HG03442 (cell line): Measurements from ENCODE around the gene NDUFAF3.
A peak's percentile ranks its signal among the peaks of the same experiment; 100 is the strongest.
"Not testable (repeated sequence)": the region's sequence is repeated elsewhere in the genome, so short reads cannot be mapped to it uniquely, and the experiment has no call there.

Source experiments
- ATAC-seq: cut with Tn5 transposase; IDR thresholded peaks from one replicate; pipeline ENCODE4 v1.9.1; 2021; ENCODE audit warnings: mild to moderate bottlenecking, moderate library complexity; ENCODE audit not compliant: unreplicated experiment

NDUFAF3 gene

GRCh38 chr3:48999085-48999858, 22.6 kb upstream of the NDUFAF3 start:
- ATAC-seq = no peak

- ATAC-seq = no peak
Measured at GRCh38 chr3:49001155-49001554, 20.8 kb upstream of the NDUFAF3 start.

DNA sequence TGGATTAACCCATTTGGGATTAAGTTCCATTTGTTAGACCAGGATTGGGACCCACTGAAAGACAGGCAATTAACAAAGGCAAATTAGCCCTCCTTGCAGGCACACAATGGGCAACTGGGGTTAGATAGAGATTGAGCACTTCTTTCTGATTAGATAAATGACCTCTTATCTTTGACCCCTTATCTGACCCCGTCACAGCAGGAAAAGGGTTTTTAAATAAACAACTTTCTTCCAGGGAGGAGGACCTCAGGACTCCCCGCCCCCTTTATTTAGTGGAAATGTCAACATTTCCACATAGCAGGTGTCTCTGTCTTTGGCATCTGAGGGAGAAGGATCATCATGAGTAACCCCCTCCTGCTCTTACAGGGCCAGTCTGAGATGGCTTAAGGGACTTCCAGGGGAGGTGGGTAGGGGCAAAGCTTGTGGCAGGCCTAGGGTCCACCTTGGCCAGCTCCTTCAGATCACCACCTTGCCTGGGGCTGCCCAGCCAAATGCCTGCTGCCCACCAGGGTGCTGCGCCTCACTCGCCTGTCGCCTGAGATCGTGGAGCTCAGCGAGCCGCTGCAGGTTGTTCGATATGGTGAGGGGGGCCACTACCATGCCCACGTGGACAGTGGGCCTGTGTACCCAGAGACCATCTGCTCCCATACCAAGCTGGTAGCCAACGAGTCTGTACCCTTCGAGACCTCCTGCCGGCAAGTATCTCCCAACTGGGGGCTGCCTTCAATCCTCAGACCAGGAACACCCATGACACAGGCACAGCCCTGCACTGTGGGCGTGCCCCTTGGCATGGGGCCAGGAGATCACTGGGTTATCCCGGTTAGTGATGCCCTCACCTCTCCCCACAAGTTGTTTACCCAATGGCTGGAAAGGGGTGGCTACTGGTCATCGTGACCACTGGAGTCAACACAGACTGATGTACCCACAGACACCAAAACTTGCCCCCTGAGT, 17.3 kb upstream of the NDUFAF3 start:
- ATAC-seq = no peak

- no peak for ATAC-seq
Measured at GRCh38 chr3:49005303-49005680, 16.6 kb upstream of the NDUFAF3 start.

DNA sequence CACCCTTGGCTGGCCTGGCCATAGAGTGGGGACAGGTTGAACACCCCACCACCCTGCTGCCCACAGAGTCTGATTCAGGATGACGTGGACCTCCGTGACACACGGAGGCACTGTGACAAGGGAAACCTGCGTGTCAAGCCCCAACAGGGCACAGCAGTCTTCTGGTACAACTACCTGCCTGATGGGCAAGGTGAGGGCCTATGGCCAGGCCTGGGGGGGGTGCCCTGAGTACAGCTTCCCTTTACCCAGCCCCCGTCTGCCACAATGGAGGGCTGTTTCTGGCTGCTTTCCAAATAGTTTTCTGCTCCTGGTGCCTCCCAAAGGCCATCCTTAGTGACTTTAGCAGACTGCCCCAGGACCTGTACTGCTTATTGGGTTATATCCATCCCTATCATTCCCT, 15.9 kb upstream of the NDUFAF3 start:
- ATAC-seq = no peak

- no peak for ATAC-seq
Measured at GRCh38 chr3:49006408-49007067, 15.4 kb upstream of the NDUFAF3 start.

- ATAC-seq = peak; percentile 79
Measured at GRCh38 chr3:49007068-49007770, 14.7 kb upstream of the NDUFAF3 start, which contains the start of gene WDR6. TSS of gene WDR6 (plus strand) at chr3:49007391. CDS start at chr3:49007432, 41 bp downstream.

DNA sequence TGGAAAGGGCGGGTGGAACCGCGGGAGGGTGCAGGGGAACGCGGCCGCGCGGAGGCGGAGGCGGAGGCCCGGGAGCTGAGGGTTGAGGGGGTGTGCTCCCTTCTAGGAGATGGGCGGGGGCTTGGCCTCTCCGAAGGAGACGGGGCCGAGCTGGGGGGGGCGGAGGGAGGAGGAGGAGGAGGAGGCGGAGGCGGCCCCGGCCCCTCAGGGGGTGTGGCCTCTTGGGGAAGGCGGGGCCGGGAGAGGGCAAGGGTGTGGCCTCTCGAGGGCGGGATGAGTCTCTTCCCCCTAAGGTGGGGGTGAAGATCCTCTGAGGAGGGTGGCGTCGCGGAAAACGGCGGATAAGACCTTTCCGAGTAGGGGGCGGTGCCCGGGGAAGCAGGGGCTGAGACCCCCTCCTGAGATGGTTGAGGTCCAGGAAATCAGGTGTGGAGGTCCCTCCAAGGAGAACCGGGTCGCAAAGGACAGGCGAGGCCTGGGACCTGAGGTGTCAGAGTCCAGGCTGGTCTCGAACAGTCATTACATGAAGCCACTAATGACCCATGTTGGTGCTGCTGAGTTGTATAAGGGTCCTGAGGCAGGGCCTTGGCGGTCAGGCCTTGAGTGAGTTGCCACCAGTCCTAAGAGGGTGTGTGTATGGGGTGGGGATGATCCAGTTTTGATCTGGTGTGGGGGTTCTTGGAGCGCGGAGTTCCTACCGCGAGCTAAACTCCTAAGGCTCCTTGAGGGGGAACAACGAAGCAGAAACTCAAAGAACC, 14.0 kb upstream of the NDUFAF3 start:
- peak; percentile 36 for ATAC-seq

DNA sequence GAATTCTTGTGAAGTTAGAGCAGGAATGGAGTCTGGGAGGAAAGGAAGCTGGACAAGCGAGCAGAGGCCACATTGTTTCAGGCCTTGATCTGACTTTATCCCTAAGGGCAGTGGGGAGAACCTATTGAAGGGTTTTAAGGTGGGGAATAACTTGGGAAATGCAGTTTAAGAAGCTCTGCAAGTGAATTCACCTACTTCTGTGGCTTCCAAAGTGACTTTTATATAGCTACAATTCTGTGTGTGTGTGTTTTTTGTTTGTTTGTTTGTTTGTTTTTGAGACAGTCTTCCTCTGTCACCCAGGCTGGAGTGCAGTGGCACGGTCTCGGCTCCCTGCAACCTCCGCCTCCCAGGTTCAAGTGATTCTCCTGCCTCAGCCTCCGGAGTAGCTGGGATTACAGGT, 13.3 kb upstream of the NDUFAF3 start:
- not testable (repeated sequence) for ATAC-seq

DNA sequence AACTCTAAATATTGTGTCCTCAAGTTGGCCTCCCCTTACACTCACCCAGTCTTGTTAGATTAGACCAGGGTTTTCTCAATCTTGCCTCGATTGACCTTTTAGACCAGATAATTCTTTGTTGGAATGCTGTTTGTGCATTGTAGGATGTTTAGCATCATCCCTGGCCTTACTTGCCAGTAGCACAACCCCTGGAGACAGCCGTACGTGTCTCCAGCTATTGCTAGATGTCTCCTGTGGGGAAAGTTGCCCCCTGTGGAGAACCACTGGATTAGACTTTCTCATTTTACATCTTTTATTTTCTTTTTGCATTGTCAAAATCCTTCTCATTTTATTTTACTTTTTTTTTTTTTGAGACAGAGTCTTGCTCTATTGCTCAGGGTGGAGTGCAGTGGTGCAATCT, 12.5 kb upstream of the NDUFAF3 start:
- no peak for ATAC-seq

DNA sequence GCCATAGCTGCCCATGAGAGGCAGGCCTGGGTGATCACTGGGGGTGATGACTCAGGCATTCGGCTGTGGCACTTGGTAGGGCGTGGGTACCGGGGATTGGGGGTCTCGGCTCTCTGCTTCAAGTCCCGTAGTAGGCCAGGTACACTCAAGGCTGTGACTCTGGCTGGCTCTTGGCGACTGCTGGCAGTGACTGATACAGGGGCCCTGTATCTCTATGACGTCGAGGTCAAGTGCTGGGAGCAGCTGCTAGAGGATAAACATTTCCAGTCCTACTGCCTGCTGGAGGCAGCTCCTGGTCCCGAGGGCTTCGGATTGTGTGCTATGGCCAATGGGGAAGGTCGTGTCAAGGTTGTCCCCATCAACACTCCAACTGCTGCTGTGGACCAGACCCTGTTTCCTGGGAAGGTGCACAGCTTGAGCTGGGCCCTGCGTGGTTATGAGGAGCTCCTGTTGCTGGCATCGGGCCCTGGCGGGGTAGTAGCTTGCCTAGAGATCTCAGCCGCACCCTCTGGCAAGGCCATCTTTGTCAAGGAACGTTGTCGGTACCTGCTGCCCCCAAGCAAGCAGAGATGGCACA, 9.4 kb upstream of the NDUFAF3 start:
- ATAC-seq = no peak

DNA sequence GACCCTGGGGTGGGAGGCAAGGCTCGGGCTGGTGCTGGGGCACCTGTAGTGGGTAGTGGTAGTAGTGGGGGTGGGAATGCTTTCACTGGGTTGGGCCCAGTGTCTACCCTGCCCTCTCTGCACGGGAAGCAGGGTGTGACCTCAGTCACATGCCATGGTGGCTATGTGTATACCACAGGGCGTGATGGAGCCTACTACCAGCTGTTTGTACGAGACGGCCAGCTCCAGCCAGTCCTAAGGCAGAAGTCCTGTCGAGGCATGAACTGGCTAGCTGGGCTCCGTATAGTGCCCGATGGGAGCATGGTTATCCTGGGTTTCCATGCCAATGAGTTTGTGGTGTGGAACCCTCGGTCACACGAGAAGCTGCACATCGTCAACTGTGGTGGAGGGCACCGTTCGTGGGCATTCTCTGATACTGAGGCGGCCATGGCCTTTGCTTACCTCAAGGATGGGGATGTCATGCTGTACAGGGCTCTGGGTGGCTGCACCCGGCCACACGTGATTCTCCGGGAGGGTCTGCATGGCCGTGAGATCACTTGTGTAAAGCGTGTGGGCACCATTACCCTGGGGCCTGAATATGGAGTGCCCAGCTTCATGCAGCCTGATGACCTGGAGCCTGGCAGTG, 8.7 kb upstream of the NDUFAF3 start:
- no peak for ATAC-seq

DNA sequence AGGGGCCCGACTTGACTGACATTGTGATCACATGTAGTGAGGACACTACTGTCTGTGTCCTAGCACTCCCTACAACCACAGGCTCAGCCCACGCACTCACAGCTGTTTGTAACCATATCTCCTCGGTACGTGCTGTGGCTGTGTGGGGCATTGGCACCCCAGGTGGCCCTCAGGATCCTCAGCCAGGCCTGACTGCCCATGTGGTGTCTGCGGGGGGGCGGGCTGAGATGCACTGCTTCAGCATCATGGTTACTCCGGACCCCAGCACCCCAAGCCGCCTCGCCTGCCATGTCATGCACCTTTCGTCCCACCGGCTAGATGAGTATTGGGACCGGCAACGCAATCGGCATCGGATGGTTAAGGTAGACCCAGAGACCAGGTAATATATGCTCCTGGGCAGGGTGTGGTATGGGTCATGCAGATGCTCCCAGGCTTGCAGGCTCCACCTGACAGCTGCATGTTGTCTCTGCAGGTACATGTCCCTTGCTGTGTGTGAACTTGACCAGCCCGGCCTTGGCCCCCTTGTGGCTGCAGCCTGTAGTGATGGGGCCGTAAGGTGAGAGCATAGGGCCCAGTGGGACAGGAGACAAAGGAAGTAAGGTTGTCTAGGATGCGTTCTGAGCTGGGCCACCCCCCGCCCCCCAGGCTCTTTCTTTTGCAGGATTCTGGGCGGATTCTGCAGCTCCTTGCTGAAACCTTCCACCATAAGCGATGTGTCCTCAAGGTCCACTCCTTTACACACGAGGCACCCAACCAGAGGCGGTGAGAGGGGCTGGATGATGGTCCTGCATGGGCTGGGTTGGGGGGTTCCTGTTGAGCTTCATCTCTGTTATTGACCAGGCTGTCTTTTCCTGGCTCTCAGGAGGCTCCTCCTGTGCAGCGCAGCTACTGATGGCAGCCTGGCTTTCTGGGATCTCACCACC, 7.9 kb upstream of the NDUFAF3 start:
- no peak for ATAC-seq

DNA sequence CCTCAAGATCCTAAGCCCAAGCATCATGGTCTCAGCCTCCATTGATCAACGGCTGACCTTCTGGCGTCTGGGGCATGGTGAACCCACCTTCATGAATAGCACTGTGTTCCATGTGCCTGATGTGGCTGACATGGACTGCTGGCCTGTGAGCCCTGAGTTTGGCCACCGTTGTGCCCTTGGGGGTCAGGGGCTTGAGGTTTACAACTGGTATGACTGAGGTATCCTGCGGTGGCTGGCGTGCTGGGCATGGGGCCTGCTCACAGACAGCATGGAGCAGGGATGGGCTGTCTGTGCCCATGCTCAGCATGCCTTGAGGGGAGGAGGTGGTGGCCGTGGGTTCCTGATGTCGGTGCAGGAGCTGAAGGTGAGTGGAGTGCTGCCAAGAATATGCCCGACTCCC, 6.8 kb upstream of the NDUFAF3 start:
- ATAC-seq = no peak

- no peak for ATAC-seq
Measured at GRCh38 chr3:49015765-49016164, 6.2 kb upstream of the NDUFAF3 start.

DNA sequence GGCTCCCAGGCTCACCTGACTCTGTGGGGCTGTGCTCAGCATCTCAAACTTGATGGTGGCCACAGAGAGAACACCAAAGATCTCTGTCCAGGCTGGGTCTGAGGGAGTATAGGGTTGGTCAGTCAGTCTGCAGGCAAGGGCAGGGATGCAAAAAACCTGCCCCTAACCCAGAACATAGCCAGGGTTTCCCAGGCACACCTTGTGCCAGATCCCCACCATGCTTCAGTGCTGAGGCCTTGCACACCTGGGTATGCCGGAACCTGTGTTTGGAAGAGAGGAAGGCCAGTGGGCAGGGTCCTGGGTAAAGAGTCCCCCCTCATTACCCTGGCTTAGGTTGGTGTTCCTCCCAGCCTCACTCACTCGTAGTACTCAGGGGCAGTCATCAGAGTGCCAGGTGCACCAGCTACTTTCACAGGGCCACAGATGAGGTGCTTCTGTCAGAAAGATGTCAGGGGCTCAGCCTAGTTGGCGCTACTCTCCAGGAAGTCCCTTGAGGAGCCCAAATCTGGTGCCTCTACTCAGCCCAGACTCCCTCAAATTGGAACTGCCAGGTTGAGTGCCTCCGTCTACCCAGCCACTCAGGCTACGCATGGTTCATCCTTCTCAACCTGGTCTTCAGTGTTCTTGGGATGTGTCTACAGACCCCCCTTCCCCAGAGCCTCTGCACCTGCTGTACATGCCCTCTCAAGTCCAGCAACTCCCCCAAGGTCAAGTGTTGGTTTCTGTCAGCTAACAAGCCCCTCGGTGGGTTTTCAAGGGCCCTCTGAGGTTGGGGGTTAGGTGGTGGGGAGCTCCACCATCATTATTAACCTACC, 5.3 kb upstream of the NDUFAF3 start:
- ATAC-seq = no peak

DNA sequence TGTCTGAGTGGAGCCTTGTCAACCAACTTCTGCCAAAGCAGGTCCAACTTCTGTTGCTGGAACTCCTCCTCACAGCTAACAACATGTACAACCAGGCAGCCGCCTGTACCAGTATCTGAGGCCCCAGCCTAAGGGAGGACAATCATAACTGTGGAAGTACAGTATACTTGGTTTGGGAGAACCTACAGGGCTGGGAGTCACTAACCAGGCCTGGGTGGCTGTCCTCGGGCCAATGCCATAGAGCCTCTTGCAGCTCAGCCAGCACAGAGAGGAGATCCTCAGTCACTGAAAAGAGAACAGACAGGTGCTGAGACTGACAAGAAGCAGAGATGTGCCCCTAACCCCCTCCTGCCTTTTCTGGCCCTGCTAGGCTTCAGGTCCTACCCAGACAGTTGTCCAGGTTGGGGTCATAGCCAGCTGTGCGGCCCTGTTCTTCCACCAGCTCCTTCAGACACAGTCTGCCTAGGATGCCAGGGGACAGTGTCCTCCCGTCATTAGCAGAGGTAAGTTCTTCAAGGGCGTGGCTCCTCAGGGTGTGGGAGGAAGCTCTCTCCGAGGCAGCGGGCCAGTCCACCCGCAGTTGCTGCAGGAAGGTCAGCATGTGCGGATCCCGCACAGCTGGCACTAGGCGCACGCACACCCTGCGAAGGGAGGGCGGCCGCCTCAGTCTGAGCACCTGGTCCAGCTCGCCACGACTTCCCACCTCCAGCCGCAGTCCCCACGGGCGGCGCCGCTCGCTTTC, 4.5 kb upstream of the NDUFAF3 start:
- ATAC-seq = no peak
